Hepatocyte (in vitro differentiated cells): ENCODE measurements around the gene FYN. TPM values are rescaled to one million over a fixed set of nuclear protein-coding genes. Genes with fewer than 3 reads are reported as not detected.
"Not testable (repeated sequence)": the region's sequence is repeated elsewhere in the genome, so short reads cannot be mapped to it uniquely, and the experiment has no call there.

Experiments used
- DNase-seq: peaks from one replicate; pipeline ENCODE4 v3.0.0-alpha.2; 2016; ENCODE audit warnings: low spot score
- H2AFZ ChIP-seq: fragments of 200-600 bp; sonication (generic); 2 replicates; pipeline ENCODE4 v1.6.0; 2016; ENCODE audit warnings: antibody characterized with exemption, mild to moderate bottlenecking
- H3K27ac ChIP-seq: fragments of 200-600 bp; sonication (generic); 2 replicates; pipeline ENCODE4 v1.5.1; 2016; ENCODE audit warnings: mild to moderate bottlenecking
- H3K27me3 ChIP-seq: fragments of 200-600 bp; sonication (generic); 2 replicates; pipeline ENCODE4 v1.6.1; 2016
- H3K36me3 ChIP-seq: fragments of 200-600 bp; sonication (generic); replicated peaks from 2 replicates; pipeline ENCODE4 v1.5.1; 2016; ENCODE audit warnings: low read depth; ENCODE audit not compliant: insufficient read depth
- H3K4me1 ChIP-seq: fragments of 200-600 bp; sonication (generic); 2 replicates; pipeline ENCODE4 v1.5.1; 2016; ENCODE audit warnings: mild to moderate bottlenecking, moderate library complexity; ENCODE audit not compliant: insufficient read depth
- H3K4me2 ChIP-seq: fragments of 200-600 bp; sonication (generic); 2 replicates; pipeline ENCODE4 v1.6.0; 2016
- H3K4me3 ChIP-seq: fragments of 200-600 bp; sonication (generic); 2 replicates; pipeline ENCODE4 v1.5.1; 2016; ENCODE audit warnings: mild to moderate bottlenecking
- H3K79me2 ChIP-seq: fragments of 200-600 bp; sonication (generic); 2 replicates; pipeline ENCODE4 v1.6.0; 2017; ENCODE audit warnings: mild to moderate bottlenecking
- H3K9me2 ChIP-seq: fragments of 200-600 bp; sonication (generic); replicated peaks from 2 replicates; pipeline ENCODE4 v1.6.0; 2017; ENCODE audit warnings: mild to moderate bottlenecking; ENCODE audit not compliant: insufficient read depth
- H3K9me3 ChIP-seq: fragments of 200-600 bp; sonication (generic); 2 replicates; pipeline ENCODE4 v1.5.1; 2016; ENCODE audit warnings: low read depth, mild to moderate bottlenecking
- H4K20me1 ChIP-seq: fragments of 200-600 bp; sonication (generic); 2 replicates; pipeline ENCODE4 v1.6.0; 2016; ENCODE audit warnings: mild to moderate bottlenecking; ENCODE audit not compliant: insufficient read depth, poor library complexity, severe bottlenecking
- EZH2 ChIP-seq: fragments of 200-600 bp; sonication (generic); IDR thresholded peaks from 2 replicates; pipeline ENCODE4 v1.6.1; 2016; ENCODE audit warnings: antibody characterized with exemption, mild to moderate bottlenecking, borderline replicate concordance
- EZH2phosphoT487 ChIP-seq: fragments of 200-600 bp; sonication (generic); IDR thresholded peaks from one replicate; pipeline ENCODE4 v1.6.1; 2018; ENCODE audit warnings: antibody characterized with exemption, mild to moderate bottlenecking, low read depth, moderate library complexity; ENCODE audit not compliant: unreplicated experiment, severe bottlenecking
- WGBS: methylation state at CpG from one replicate; pipeline ENCODE4 v1.1.6; 2016; ENCODE audit warnings: low lambda C conversion rate; ENCODE audit errors: missing lambda C conversion rate; 5-methylcytosine and 5-hydroxymethylcytosine counted together
- polyA plus RNA-seq: library from polyadenylated mRNA; unstranded; fragments of >200 nt; fragmentation: Nextera tagmentation; extraction: Ambion mirVana; gene quantifications from 2 replicates; pipeline ENCODE4 v1.2.1, GENCODE V29; 2016
- total RNA-seq: library from RNA; depleted of rRNA; stranded (reverse); fragments of >200 nt; gene quantifications from 2 replicates; pipeline ENCODE4 v1.2.3, GENCODE V29; 2014
- TF ChIP-seq, protein P1 (sequence below): fragments of 200-600 bp; sonication (generic); IDR thresholded peaks from 2 replicates; pipeline ENCODE4 v1.5.1; 2016; ENCODE audit warnings: antibody characterized with exemption, mild to moderate bottlenecking; ENCODE audit not compliant: poor library complexity

FYN gene
- total and polyA plus RNA-seq, 2 experiments from 2014 or later = 40.0 to 70.1 TPM

- Histone ChIP-seq H3K79me2 (no peaks in the 10 kb centered on the region), H4K20me1 (no peaks in the 10 kb centered on the region), H3K9me2 (no peaks in the 10 kb centered on the region), H3K4me3 (no peak overlapping the region), H3K4me1 (peaks cover 3% of the 10 kb centered on the region), H3K9me3 (no peaks in the 10 kb centered on the region), H3K36me3 (no peaks in the 10 kb centered on the region), H3K27ac (no peak overlapping the region), H3K4me2 (no peak overlapping the region), H3K27me3 (peaks cover 37% of the 10 kb centered on the region), H2AFZ (no peak overlapping the region)
- 93% methylated on average over 2 of the region's 2 CpGs for WGBS
- TF ChIP-seq, protein P1, sequence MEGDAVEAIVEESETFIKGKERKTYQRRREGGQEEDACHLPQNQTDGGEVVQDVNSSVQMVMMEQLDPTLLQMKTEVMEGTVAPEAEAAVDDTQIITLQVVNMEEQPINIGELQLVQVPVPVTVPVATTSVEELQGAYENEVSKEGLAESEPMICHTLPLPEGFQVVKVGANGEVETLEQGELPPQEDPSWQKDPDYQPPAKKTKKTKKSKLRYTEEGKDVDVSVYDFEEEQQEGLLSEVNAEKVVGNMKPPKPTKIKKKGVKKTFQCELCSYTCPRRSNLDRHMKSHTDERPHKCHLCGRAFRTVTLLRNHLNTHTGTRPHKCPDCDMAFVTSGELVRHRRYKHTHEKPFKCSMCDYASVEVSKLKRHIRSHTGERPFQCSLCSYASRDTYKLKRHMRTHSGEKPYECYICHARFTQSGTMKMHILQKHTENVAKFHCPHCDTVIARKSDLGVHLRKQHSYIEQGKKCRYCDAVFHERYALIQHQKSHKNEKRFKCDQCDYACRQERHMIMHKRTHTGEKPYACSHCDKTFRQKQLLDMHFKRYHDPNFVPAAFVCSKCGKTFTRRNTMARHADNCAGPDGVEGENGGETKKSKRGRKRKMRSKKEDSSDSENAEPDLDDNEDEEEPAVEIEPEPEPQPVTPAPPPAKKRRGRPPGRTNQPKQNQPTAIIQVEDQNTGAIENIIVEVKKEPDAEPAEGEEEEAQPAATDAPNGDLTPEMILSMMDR = no peak
- TF ChIP-seq EZH2phosphoT487 = no peak
- TF ChIP-seq EZH2 = no peak
- no peak for DNase-seq
These were observed 21.0 kb upstream of the FYN start for GRCh38 chr6:111894272-111894671.

GRCh38 chr6:111892431-111892830, 19.2 kb upstream of the FYN start:
- WGBS = 80% methylated on average over 4 of the region's 4 CpGs
- peaks cover 45% of the 10 kb centered on the region for H3K27me3 ChIP-seq
- DNase-seq = no peak
- no peak for TF ChIP-seq EZH2
- TF ChIP-seq, protein P1 = no peak
- TF ChIP-seq EZH2phosphoT487 = no peak
- H3K36me3 ChIP-seq = no peaks in the 10 kb centered on the region
- H2AFZ ChIP-seq = no peak overlapping the region
- no peak overlapping the region for H3K4me3 ChIP-seq
- H3K4me1 ChIP-seq = peaks cover 9% of the 10 kb centered on the region
- no peak overlapping the region for H3K4me2 ChIP-seq
- H3K9me3 ChIP-seq = no peaks in the 10 kb centered on the region
- H4K20me1 ChIP-seq = no peaks in the 10 kb centered on the region
- H3K9me2 ChIP-seq = no peaks in the 10 kb centered on the region
- no peak overlapping the region for H3K27ac ChIP-seq
- H3K79me2 ChIP-seq = no peaks in the 10 kb centered on the region

DNA sequence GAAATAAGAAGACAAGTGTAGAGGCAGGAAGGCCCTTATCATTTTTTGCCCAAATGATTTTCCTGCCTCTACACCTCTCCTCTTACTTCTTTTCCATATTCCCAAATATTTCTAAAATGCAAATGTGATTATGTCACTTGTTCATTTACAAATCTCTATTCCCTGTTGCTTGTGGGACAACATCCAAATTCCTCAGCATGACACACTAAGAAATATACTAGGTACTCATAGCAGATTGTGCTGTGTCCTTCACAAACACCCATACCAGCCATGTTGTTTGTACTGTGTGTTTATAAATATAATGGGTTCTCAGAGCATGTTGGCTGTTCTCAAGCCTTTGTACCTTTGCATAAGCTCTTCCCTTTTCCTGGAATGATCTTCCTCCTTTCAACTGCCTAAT, 17.7 kb upstream of the FYN start:
- Histone ChIP-seq H3K36me3 (no peaks in the 10 kb centered on the region), H2AFZ (no peak overlapping the region), H4K20me1 (no peaks in the 10 kb centered on the region), H3K27ac (no peak overlapping the region), H3K4me2 (no peak overlapping the region), H3K4me3 (no peak overlapping the region), H3K4me1 (peaks cover 9% of the 10 kb centered on the region), H3K9me2 (no peaks in the 10 kb centered on the region), H3K79me2 (no peaks in the 10 kb centered on the region), H3K9me3 (no peaks in the 10 kb centered on the region), H3K27me3 (peaks cover 45% of the 10 kb centered on the region)
- DNase-seq = no peak
- TF ChIP-seq, protein P1 = no peak
- TF ChIP-seq EZH2phosphoT487 (no peak), EZH2 (no peak)

DNA sequence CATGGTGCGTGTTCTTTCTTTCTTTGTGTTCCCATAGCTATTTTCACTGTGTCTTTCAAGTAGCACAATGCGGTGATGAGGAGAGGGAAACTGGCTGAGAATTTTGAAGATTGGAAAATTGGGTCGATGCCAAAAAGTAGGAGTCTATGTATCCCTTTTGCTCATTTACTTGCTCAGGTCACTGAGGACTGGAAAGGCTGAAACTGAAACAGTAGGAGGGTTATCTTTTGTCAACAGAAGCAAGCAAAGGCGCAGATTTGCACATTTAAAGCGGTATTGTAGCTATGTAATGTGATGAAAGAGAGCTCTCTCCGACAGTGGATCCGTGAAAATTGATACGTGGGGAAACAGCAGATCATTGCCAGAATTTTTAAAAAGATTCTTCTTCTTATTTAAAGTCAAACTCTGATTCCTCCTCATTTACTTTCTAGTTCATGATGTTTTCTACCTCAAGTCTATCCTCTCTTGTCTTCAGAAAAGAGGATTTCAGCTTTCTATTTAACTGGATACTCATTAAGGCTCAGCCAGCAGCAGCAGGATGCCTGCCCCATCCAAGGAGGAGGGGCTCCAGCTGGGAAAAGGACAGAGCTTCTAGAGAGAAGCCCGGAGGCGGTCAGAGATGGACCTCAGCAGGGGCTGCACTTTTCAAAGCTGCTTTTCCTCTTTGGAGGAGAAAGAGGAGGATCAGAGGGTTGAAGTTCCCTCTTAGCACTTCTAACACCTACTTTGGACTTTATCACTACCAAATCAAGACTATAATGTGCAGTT, 15.9 kb upstream of the FYN start:
- WGBS = 6% methylated on average over 10 of the region's 10 CpGs
- no peak for TF ChIP-seq EZH2
- TF ChIP-seq, protein P1 = no peak
- no peak for TF ChIP-seq EZH2phosphoT487
- Histone ChIP-seq H3K79me2 (no peaks in the 10 kb centered on the region), H3K4me2 (peak overlapping the region; percentile 69), H3K27ac (no peak overlapping the region), H3K4me3 (no peak overlapping the region), H3K9me3 (no peaks in the 10 kb centered on the region), H4K20me1 (no peaks in the 10 kb centered on the region), H3K36me3 (no peaks in the 10 kb centered on the region), H2AFZ (peak overlapping the region; percentile 20), H3K4me1 (peaks cover 9% of the 10 kb centered on the region), H3K9me2 (no peaks in the 10 kb centered on the region), H3K27me3 (peaks cover 36% of the 10 kb centered on the region)
- DNase-seq = peak; percentile 42

GRCh38 chr6:111886793-111887192, 13.5 kb upstream of the FYN start:
- H3K27me3 ChIP-seq = peaks cover 27% of the 10 kb centered on the region
- H3K9me2 ChIP-seq, H3K9me3 ChIP-seq, H4K20me1 ChIP-seq, H2AFZ ChIP-seq, DNase-seq, H3K79me2 ChIP-seq, H3K4me2 ChIP-seq, H3K4me3 ChIP-seq, H3K4me1 ChIP-seq, H3K36me3 ChIP-seq, H3K27ac ChIP-seq: not testable (repeated sequence)
- WGBS = 98% methylated on average over 2 of the region's 2 CpGs
